ENCODE data around the gene ZMIZ2.
A peak's percentile ranks its signal among the peaks of the same experiment; 100 is the strongest.
"Not testable (repeated sequence)": the region's sequence is repeated elsewhere in the genome, so short reads cannot be mapped to it uniquely, and the experiment has no call there.

ZMIZ2 gene

GRCh38 chr7:44748045-44748947 is at the start of gene ZMIZ2:
ZMIZ2 (plus strand) TSS chr7:44748847; CDS start chr7:44756250, 7,403 bp downstream.
- DNase-seq (ENCODE audit: low spot score), result peak; percentile 98

GRCh38 chr7:44699598-44699997 is 49.0 kb upstream of the ZMIZ2 start:
- DNase-seq (ENCODE audit: low spot score), result not testable (repeated sequence)

GRCh38 chr7:44700322-44700721 is 48.3 kb upstream of the ZMIZ2 start:
- DNase-seq (ENCODE audit: low spot score), result no peak

- not testable (repeated sequence) for DNase-seq (ENCODE audit: low spot score)
Measured at GRCh38 chr7:44703391-44703790, 45.3 kb upstream of the ZMIZ2 start.

GRCh38 chr7:44703921-44704320 is 44.7 kb upstream of the ZMIZ2 start:
- DNase-seq (ENCODE audit: low spot score), result no peak

GRCh38 chr7:44705434-44705833 is 43.2 kb upstream of the ZMIZ2 start:
- DNase-seq (ENCODE audit: low spot score), result no peak

- DNase-seq (ENCODE audit: low spot score), result no peak
Measured at GRCh38 chr7:44706788-44707557, 41.7 kb upstream of the ZMIZ2 start.

GRCh38 chr7:44707558-44708230 is 41.0 kb upstream of the ZMIZ2 start:
- DNase-seq (ENCODE audit: low spot score), result no peak

- DNase-seq (ENCODE audit: low spot score), result no peak
Measured at GRCh38 chr7:44709011-44709915, 39.4 kb upstream of the ZMIZ2 start.

GRCh38 chr7:44709945-44710596 is 38.6 kb upstream of the ZMIZ2 start:
- DNase-seq (ENCODE audit: low spot score), result no peak

- no peak for DNase-seq (ENCODE audit: low spot score)
Measured at GRCh38 chr7:44711528-44711927, 37.1 kb upstream of the ZMIZ2 start.

- DNase-seq (ENCODE audit: low spot score), result no peak
Measured at GRCh38 chr7:44712012-44712411, 36.6 kb upstream of the ZMIZ2 start.

- DNase-seq (ENCODE audit: low spot score), result no peak
Measured at GRCh38 chr7:44713141-44713540, 35.5 kb upstream of the ZMIZ2 start.

GRCh38 chr7:44713680-44714335 is 34.8 kb upstream of the ZMIZ2 start:
- no peak for DNase-seq (ENCODE audit: low spot score)

GRCh38 chr7:44716205-44716604 is 32.4 kb upstream of the ZMIZ2 start:
- no peak for DNase-seq (ENCODE audit: low spot score)

GRCh38 chr7:44720301-44720700 is 28.3 kb upstream of the ZMIZ2 start:
- no peak for DNase-seq (ENCODE audit: low spot score)

- no peak for DNase-seq (ENCODE audit: low spot score)
Measured at GRCh38 chr7:44724276-44724675, 24.4 kb upstream of the ZMIZ2 start.

- DNase-seq (ENCODE audit: low spot score), result not testable (repeated sequence)
Measured at GRCh38 chr7:44726250-44726649, 22.4 kb upstream of the ZMIZ2 start.

GRCh38 chr7:44727158-44727936 is 21.3 kb upstream of the ZMIZ2 start:
- peak; percentile 61 for DNase-seq (ENCODE audit: low spot score)

GRCh38 chr7:44727937-44728262 is 20.7 kb upstream of the ZMIZ2 start:
- DNase-seq (ENCODE audit: low spot score), result no peak
